Measurements from ENCODE around the gene RIT2. TPM values are rescaled to one million over a fixed set of nuclear protein-coding genes. Genes with fewer than 3 reads are reported as not detected.

Gene RIT2
- not detected for total RNA-seq

GRCh38 chr18:43115076-43115921 is at the start of gene RIT2:
Gene RIT2 (minus strand): TSS chr18:43115685.

Other genes with a start within 250 kb of the RIT2 start
- gene SYT4, start 161.8 kb upstream of the RIT2 start, total RNA-seq, result not detected

All from melanocyte of skin (primary cell).